Chondrocyte (in vitro differentiated cells): ENCODE results near the gene RBM4. TPM values are rescaled to one million over a fixed set of nuclear protein-coding genes. Genes with fewer than 3 reads are reported as not detected.

Source experiments
- DNase-seq: peaks from one replicate; pipeline ENCODE4 v3.0.0; 2021; ENCODE audit warnings: mixed read lengths, low spot score
- H3K27ac Mint-ChIP-seq: one replicate; pipeline ENCODE4 v1.8.0; 2021; ENCODE audit warnings: mild to moderate bottlenecking, moderate library complexity, mixed read lengths; ENCODE audit not compliant: unreplicated experiment
- H3K27me3 Mint-ChIP-seq: 2 replicates; pipeline ENCODE4 v1.8.0; 2021; ENCODE audit warnings: low read depth, mixed read lengths
- H3K36me3 Mint-ChIP-seq: 2 replicates; pipeline ENCODE4 v1.8.0; 2021; ENCODE audit warnings: low read depth, mixed read lengths
- H3K4me1 Mint-ChIP-seq: 2 replicates; pipeline ENCODE4 v1.8.0; 2021; ENCODE audit warnings: low read depth, mild to moderate bottlenecking, mixed read lengths
- H3K4me3 Mint-ChIP-seq: one replicate; pipeline ENCODE4 v1.8.0; 2021; ENCODE audit warnings: mild to moderate bottlenecking, moderate library complexity, mixed read lengths; ENCODE audit not compliant: unreplicated experiment
- H3K9me3 Mint-ChIP-seq: 2 replicates; pipeline ENCODE4 v1.8.0; 2021; ENCODE audit warnings: low read depth, mixed read lengths
- CTCF ChIP-seq: fragments of 200-600 bp; sonication (generic); IDR thresholded peaks from 2 replicates; pipeline ENCODE4 v1.5.0; 2021; ENCODE audit warnings: antibody characterized with exemption, mild to moderate bottlenecking, moderate library complexity
- total RNA-seq: library from RNA; stranded (reverse); gene quantifications from 3 replicates; pipeline ENCODE4 v1.2.1, GENCODE V29; 2021

The RBM4 gene
- total RNA-seq, 1 donor from 2014 or later = 109 TPM

DNA sequence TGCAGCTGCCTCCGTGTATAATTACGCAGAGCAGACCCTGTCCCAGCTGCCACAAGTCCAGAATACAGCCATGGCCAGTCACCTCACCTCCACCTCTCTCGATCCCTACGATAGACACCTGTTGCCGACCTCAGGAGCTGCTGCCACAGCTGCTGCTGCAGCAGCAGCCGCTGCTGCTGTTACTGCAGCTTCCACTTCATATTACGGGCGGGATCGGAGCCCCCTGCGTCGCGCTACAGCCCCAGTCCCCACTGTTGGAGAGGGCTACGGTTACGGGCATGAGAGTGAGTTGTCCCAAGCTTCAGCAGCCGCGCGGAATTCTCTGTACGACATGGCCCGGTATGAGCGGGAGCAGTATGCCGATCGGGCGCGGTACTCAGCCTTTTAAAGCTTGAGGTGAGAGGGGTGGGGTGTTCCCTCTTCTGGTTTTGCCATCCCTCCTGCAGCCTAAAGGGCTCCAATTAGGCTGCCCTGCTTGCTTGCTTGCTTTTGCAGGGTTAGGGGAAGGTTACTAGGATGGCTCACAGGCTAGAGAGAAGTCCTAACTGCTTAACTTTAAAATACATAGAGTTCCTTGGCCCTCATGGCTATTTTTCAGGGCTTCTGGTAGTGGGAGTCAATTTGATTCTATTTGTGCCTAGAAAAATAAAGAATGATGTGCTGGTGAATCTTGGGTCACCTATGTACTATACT, 5.4 kb downstream of the RBM4 start:
- H3K27me3 Mint-ChIP-seq = no peaks in the 10 kb centered on the region
- H3K4me3 Mint-ChIP-seq = no peak overlapping the region
- H3K4me1 Mint-ChIP-seq = peaks cover 75% of the 10 kb centered on the region
- no peak for TF ChIP-seq CTCF
- no peaks in the 10 kb centered on the region for H3K9me3 Mint-ChIP-seq
- no peak overlapping the region for H3K27ac Mint-ChIP-seq
- peaks cover 56% of the 10 kb centered on the region for H3K36me3 Mint-ChIP-seq
- DNase-seq = no peak

GRCh38 chr11:66646828-66647227, 8.3 kb downstream of the RBM4 start:
- no peak overlapping the region for H3K27ac Mint-ChIP-seq
- no peak for DNase-seq
- peaks cover 49% of the 10 kb centered on the region for H3K4me1 Mint-ChIP-seq
- H3K27me3 Mint-ChIP-seq = no peaks in the 10 kb centered on the region
- no peak for TF ChIP-seq CTCF
- H3K36me3 Mint-ChIP-seq = peaks cover 48% of the 10 kb centered on the region
- H3K9me3 Mint-ChIP-seq = no peaks in the 10 kb centered on the region
- no peak overlapping the region for H3K4me3 Mint-ChIP-seq

DNA sequence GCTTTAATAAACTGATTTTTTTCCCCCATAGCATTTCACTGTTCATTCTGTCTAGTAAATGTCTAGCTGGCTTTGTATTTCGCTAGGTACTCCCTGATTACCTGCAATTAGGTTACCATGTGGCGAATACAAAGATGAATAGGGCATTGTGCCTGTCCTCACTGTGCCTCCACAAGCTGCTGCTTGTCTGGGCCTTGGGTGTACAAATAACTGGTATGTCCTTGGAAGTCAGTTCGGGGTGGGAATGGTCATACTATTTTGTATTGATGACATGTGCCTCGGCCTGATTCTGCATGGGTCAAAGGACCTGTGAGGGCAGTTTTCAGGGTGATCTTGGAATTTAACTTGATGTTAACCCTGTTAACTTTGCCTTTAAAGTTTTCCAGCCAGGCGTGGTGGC, 11.4 kb downstream of the RBM4 start:
- Mint-ChIP-seq H3K27me3 (no peaks in the 10 kb centered on the region), H3K27ac (peak overlapping the region; percentile 27), H3K4me3 (no peak overlapping the region), H3K4me1 (peaks cover 19% of the 10 kb centered on the region), H3K36me3 (peaks cover 30% of the 10 kb centered on the region), H3K9me3 (no peaks in the 10 kb centered on the region)
- DNase-seq = no peak
- no peak for TF ChIP-seq CTCF

GRCh38 chr11:66651016-66651415, 12.5 kb downstream of the RBM4 start:
- Mint-ChIP-seq H3K36me3 (peaks cover 26% of the 10 kb centered on the region), H3K4me1 (peaks cover 8% of the 10 kb centered on the region), H3K27me3 (no peaks in the 10 kb centered on the region), H3K4me3 (no peak overlapping the region), H3K9me3 (no peaks in the 10 kb centered on the region), H3K27ac (no peak overlapping the region)
- no peak for DNase-seq
- no peak for TF ChIP-seq CTCF

GRCh38 chr11:66652651-66653050, 14.1 kb downstream of the RBM4 start:
- no peak for DNase-seq
- peaks cover 11% of the 10 kb centered on the region for H3K36me3 Mint-ChIP-seq
- H3K27ac Mint-ChIP-seq = peak overlapping the region; percentile 53
- TF ChIP-seq CTCF = no peak
- no peak overlapping the region for H3K4me3 Mint-ChIP-seq
- H3K9me3 Mint-ChIP-seq = no peaks in the 10 kb centered on the region
- peaks cover under 1% of the 10 kb centered on the region for H3K4me1 Mint-ChIP-seq
- H3K27me3 Mint-ChIP-seq = no peaks in the 10 kb centered on the region
